Lung (tissue), 12 donors: Measurements from ENCODE around the gene KIF26B. TPM values are rescaled to one million over a fixed set of nuclear protein-coding genes. Genes with fewer than 3 reads are reported as not detected.

ENCODE experiments used
- ATAC-seq: fragments of 200-7000 bp; cut with Tn5 transposase; one replicate; pipeline ENCODE4 v1.9.1; 2020; ENCODE audit warnings: moderate number of reproducible peaks; ENCODE audit not compliant: insufficient read depth, low FRiP score
- DNase-seq, 3 donors: peaks; one replicate each; pipeline ENCODE4 v3.0.0-alpha.2; 2013 to 2017
- H3K27ac ChIP-seq, 2 donors: one replicate each; pipeline ENCODE4 v1.5.1; 2013; ENCODE audit warnings: mild to moderate bottlenecking in 2 of 2, moderate library complexity in 2 of 2, control low read depth in 1 of 2, inconsistent platforms in 1 of 2, low read depth in 1 of 2, low read length in 1 of 2
- H3K27me3 ChIP-seq, 3 donors: one replicate each; pipeline ENCODE4 v1.5.1; 2013; ENCODE audit warnings: low read length in 2 of 3; ENCODE audit not compliant: control insufficient read depth in 3 of 3, insufficient read depth in 3 of 3
- H3K36me3 ChIP-seq, 4 donors: one replicate each; pipeline ENCODE4 v1.5.1; 2013; ENCODE audit warnings: low read length in 4 of 4, mild to moderate bottlenecking in 1 of 4, moderate library complexity in 1 of 4; ENCODE audit not compliant: control insufficient read depth in 4 of 4, insufficient read depth in 4 of 4
- H3K4me1 ChIP-seq, 5 donors: one replicate each; pipeline ENCODE4 v1.5.1; 2013; ENCODE audit warnings: low read length in 5 of 5, mild to moderate bottlenecking in 2 of 5, moderate library complexity in 1 of 5; ENCODE audit not compliant: control insufficient read depth in 5 of 5, insufficient read depth in 5 of 5
- H3K4me3 ChIP-seq: one replicate; pipeline ENCODE4 v1.5.1; 2013; ENCODE audit warnings: mild to moderate bottlenecking, control low read depth, moderate library complexity
- H3K9ac ChIP-seq, 2 donors: one replicate each; pipeline ENCODE4 v1.5.1; 2013; ENCODE audit warnings: low read length in 2 of 2, control low read depth in 1 of 2; ENCODE audit not compliant: insufficient read depth in 1 of 2
- H3K9me3 ChIP-seq, 4 donors: one replicate each; pipeline ENCODE4 v1.5.1; 2013; ENCODE audit warnings: low read length in 3 of 4, mild to moderate bottlenecking in 1 of 4, moderate library complexity in 1 of 4; ENCODE audit not compliant: control insufficient read depth in 4 of 4, insufficient read depth in 3 of 4
- CTCF ChIP-seq: IDR thresholded peaks from 2 replicates; pipeline ENCODE4 v1.5.1; 2012; ENCODE audit warnings: mild to moderate bottlenecking; ENCODE audit errors: control extremely low read depth, extremely low read depth
- WGBS, 2 donors: extraction: QIAGEN DNeasy Blood & Tissue Kit; methylation state at CpG; one replicate each; pipeline ENCODE4 v1.1.7; 2013; 5-methylcytosine and 5-hydroxymethylcytosine counted together
- polyA plus RNA-seq, 2 donors: library from polyadenylated mRNA; stranded (reverse); fragments of 200-250 nt; gene quantifications; one replicate each; pipeline ENCODE4 v1.2.1, GENCODE V29; 2013
- total RNA-seq, 2 donors: library from RNA; depleted of rRNA in 1 of 2; stranded (reverse); fragments of >200 nt in 1 of 2; gene quantifications; one replicate each; pipeline ENCODE4 v1.2.1, GENCODE V29; 2014 to 2021
- donor health status: control.
- donor health status: control.
- donor health status: Bipolar disorder and iron deficiency.
- donor health status: healthy.
- donor health status: DM: yes; HTN: yes; CAD: no.

The KIF26B gene
- total and polyA plus RNA-seq, 4 donors, result 0.61 to 6.7 (median 2.2) TPM

GRCh38 chr1:245270972-245271371 is 116.2 kb downstream of the KIF26B start:
- Histone ChIP-seq H3K27me3 (no peaks in the 10 kb centered on the region), H3K9me3 (peaks cover 0 to 5% (median 3%) of the 10 kb centered on the region in 4 donors), H3K4me3 (no peak overlapping the region), H3K9ac (no peak overlapping the region), H3K4me1 (peaks cover 0 to 3% (median 0%) of the 10 kb centered on the region in 5 donors), H3K36me3 (no peaks in the 10 kb centered on the region), H3K27ac (no peak overlapping the region)
- TF ChIP-seq CTCF, result no peak
- ATAC-seq, result no peak
- no peak for DNase-seq
- WGBS, 2 donors, result 93 to 97% methylated on average over 1 of the region's 1 CpG

GRCh38 chr1:245272676-245273075 is 117.9 kb downstream of the KIF26B start:
- 87 to 94% methylated on average over 4 of the region's 4 CpGs for WGBS, 2 donors
- no peak for ATAC-seq

DNA sequence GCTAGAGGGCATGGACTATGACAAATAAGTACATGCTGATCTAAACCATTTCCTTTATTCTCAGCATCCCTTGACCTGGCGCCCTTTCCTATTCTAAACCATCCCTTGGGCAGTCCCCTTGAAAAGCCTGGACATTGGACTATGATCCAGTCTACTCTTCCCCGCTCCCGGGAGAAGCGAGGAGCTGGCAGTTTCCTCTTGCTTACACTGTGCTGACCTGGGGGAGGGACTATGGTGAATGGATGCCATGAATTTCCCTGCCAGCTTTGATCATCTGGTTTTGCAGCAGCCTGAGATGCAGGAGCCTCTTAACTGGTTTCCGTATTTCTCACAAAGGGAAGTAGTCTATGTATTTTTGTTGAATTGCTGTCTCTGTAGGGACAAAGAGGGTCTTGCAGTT is 121.7 kb downstream of the KIF26B start:
- no peaks in the 10 kb centered on the region for H3K36me3 ChIP-seq
- WGBS, 2 donors, result 60 to 72% methylated on average over 5 of the region's 5 CpGs
- H3K4me3 ChIP-seq, result no peak overlapping the region
- no peak overlapping the region for H3K9ac ChIP-seq
- ATAC-seq (no peak), DNase-seq (no peak)
- TF ChIP-seq CTCF, result no peak
- H3K27ac ChIP-seq, result no peak overlapping the region
- H3K4me1 ChIP-seq, result no peaks in the 10 kb centered on the region
- no peaks in the 10 kb centered on the region for H3K9me3 ChIP-seq
- H3K27me3 ChIP-seq, result no peaks in the 10 kb centered on the region

More at GRCh38 chr1:245272676-245273075, 117.9 kb downstream of the KIF26B start:
- no peak for TF ChIP-seq CTCF
- Histone ChIP-seq H3K36me3 (no peaks in the 10 kb centered on the region), H3K9ac (no peak overlapping the region), H3K4me3 (no peak overlapping the region), H3K4me1 (no peaks in the 10 kb centered on the region), H3K9me3 (peaks cover 0 to 5% (median 3%) of the 10 kb centered on the region in 4 donors), H3K27me3 (no peaks in the 10 kb centered on the region), H3K27ac (no peak overlapping the region)
- no peak for DNase-seq

- WGBS, 2 donors, result 77 to 80% methylated on average over 3 of the region's 3 CpGs
- ATAC-seq, result no peak
- no peak overlapping the region for H3K4me3 ChIP-seq
Observed at GRCh38 chr1:245277276-245277675, 122.5 kb downstream of the KIF26B start.

More at GRCh38 chr1:245277276-245277675, 122.5 kb downstream of the KIF26B start:
- no peak overlapping the region for H3K27ac ChIP-seq
- H3K4me1 ChIP-seq, result no peaks in the 10 kb centered on the region
- H3K27me3 ChIP-seq, result no peaks in the 10 kb centered on the region
- DNase-seq, result no peak
- H3K9me3 ChIP-seq, result no peaks in the 10 kb centered on the region
- no peak overlapping the region for H3K9ac ChIP-seq
- no peaks in the 10 kb centered on the region for H3K36me3 ChIP-seq
- no peak for TF ChIP-seq CTCF
